GM12878 (cell line): ENCODE data around the gene DOCK7. TPM values are rescaled to one million over a fixed set of nuclear protein-coding genes. Genes with fewer than 3 reads are reported as not detected.

Source experiments
- ATAC-seq: fragments of 200-7000 bp; cut with Tn5 transposase; 3 replicates; pipeline ENCODE4 v1.9.1; 2020; ENCODE audit warnings: mild to moderate bottlenecking, moderate library complexity
- Bru-seq: library from RNA; stranded (reverse); fragments of 400-500 nt; gene quantifications from one replicate; lab custom pipeline; 2021; lab: Mats Ljungman, UMichigan
- BruChase-seq, 2 experiments: library from RNA; stranded (reverse); fragments of 400-500 nt; gene quantifications; one replicate each; lab custom pipeline; 2021; lab: Mats Ljungman, UMichigan
- BruUV-seq: library from RNA; stranded (reverse); fragments of 400-500 nt; replicated peaks from 2 replicates; lab custom pipeline; 2021; lab: Mats Ljungman, UMichigan
- CTCF ChIA-PET: fragments of 300-600 bp; sonication (Branson Sonifier 250); formaldehyde crosslinking; extraction: SDS; loops from one replicate; lab custom pipeline; 2021; ENCODE audit warnings: inconsistent platforms; lab: Yijun Ruan, JAX
- POLR2A ChIA-PET: fragments of 350-600 bp; formaldehyde crosslinking; extraction: SDS; loops from one replicate; lab custom pipeline; 2021; ENCODE audit warnings: inconsistent platforms; lab: Charles Lee
- RAD21 ChIA-PET: fragments of 300-600 bp; sonication (Branson Sonifier 250); formaldehyde crosslinking; loops from one replicate; lab custom pipeline; 2023; ENCODE audit warnings: antibody characterized with exemption; ENCODE audit not compliant: unreplicated experiment; lab: Charles Lee
- SMC1A ChIA-PET: fragments of 300-600 bp; sonication (Branson Sonifier 250); formaldehyde crosslinking; loops from one replicate; lab custom pipeline; 2023; ENCODE audit not compliant: unreplicated experiment, uncharacterized antibody; lab: Charles Lee
- DNase-seq: peaks from one replicate; pipeline ENCODE4 v3.0.0-alpha.2; 2011; ENCODE audit warnings: low read depth, low spot score
- FAIRE-seq: peaks from 3 replicates; lab custom pipeline; 2011; peaks lifted over from hg19 to GRCh38; lab: Jason Lieb, UNC
- H2AFZ ChIP-seq: 2 replicates; pipeline ENCODE4 v1.6.0; 2011; ENCODE audit warnings: low read depth, low read length, control low read depth; ENCODE audit not compliant: control insufficient read depth
- H3K27ac ChIP-seq: 2 replicates; pipeline ENCODE4 v1.5.1; 2011; ENCODE audit warnings: control low read depth; ENCODE audit not compliant: control insufficient read depth, insufficient read depth
- H3K27me3 ChIP-seq, 2 experiments: replicated peaks in 1 of 2; 2 replicates each; pipeline versions ENCODE4 v1.6.0 to v1.6.1; 2011; ENCODE audit warnings: low read length in 1 of 2; ENCODE audit not compliant: control insufficient read depth in 2 of 2, insufficient read depth in 2 of 2
- H3K36me3 ChIP-seq, 2 experiments: 2 replicates each; pipeline ENCODE4 v1.5.1; 2011; ENCODE audit warnings: low read length in 1 of 2; ENCODE audit not compliant: control insufficient read depth in 2 of 2, insufficient read depth in 2 of 2
- H3K4me1 ChIP-seq: 2 replicates; pipeline ENCODE4 v1.6.1; 2011; ENCODE audit warnings: mild to moderate bottlenecking, low read length, moderate library complexity, mixed read lengths; ENCODE audit not compliant: control insufficient read depth, insufficient read depth
- H3K4me2 ChIP-seq: 2 replicates; pipeline ENCODE4 v1.6.0; 2011; ENCODE audit warnings: control low read depth; ENCODE audit not compliant: control insufficient read depth, insufficient read depth
- H3K4me3 ChIP-seq: fragments of 200-600 bp; sonication (generic); 2 replicates; pipeline ENCODE4 v1.5.1; 2016
- H3K79me2 ChIP-seq: 2 replicates; pipeline ENCODE4 v1.6.0; 2011; ENCODE audit warnings: low read length; ENCODE audit not compliant: control insufficient read depth, insufficient read depth
- H3K9ac ChIP-seq: 2 replicates; pipeline ENCODE4 v1.8.0; 2011; ENCODE audit warnings: low read length, control low read depth, mixed read lengths; ENCODE audit not compliant: control insufficient read depth, insufficient read depth
- H3K9me3 ChIP-seq: replicated peaks from 3 replicates; pipeline ENCODE4 v1.5.1; 2011; ENCODE audit warnings: mild to moderate bottlenecking, low read length; ENCODE audit not compliant: control insufficient read depth, insufficient read depth
- H4K20me1 ChIP-seq: 2 replicates; pipeline ENCODE4 v1.6.0; 2011; ENCODE audit not compliant: control insufficient read depth, insufficient read depth
- BRCA1 ChIP-seq: IDR thresholded peaks from 2 replicates; pipeline ENCODE4 v1.6.1; 2011; ENCODE audit warnings: low read depth, low read length, improper control_type of control experiment
- CHD1 ChIP-seq: IDR thresholded peaks from 2 replicates; pipeline ENCODE4 v1.6.1; 2012; ENCODE audit warnings: low read depth, low read length, improper control_type of control experiment
- EP300 ChIP-seq, 2 experiments: fragments of 150-350 bp in 1 of 2; IDR thresholded peaks; 2 replicates each; pipeline ENCODE4 v1.6.1; 2011 to 2012; ENCODE audit warnings: low read depth in 2 of 2, low read length in 2 of 2, borderline replicate concordance in 1 of 2, improper control_type of control experiment in 1 of 2, inconsistent platforms in 1 of 2; ENCODE audit not compliant: control insufficient read depth in 1 of 2
- HCFC1 ChIP-seq: fragments of 150-350 bp; IDR thresholded peaks from 2 replicates; pipeline ENCODE4 v1.6.1; 2014; ENCODE audit warnings: low read length
- JUNB ChIP-seq: IDR thresholded peaks from 2 replicates; pipeline ENCODE4 v1.6.1; 2016; ENCODE audit warnings: antibody characterized with exemption, mild to moderate bottlenecking
- MYC ChIP-seq: IDR thresholded peaks from 2 replicates; pipeline ENCODE4 v1.6.1; 2011; ENCODE audit warnings: mild to moderate bottlenecking, low read length, moderate library complexity, inconsistent platforms; ENCODE audit not compliant: insufficient read depth, insufficient replicate concordance, insufficient read length, severe bottlenecking
- NFXL1 ChIP-seq: fragments of 450-650 bp; IDR thresholded peaks from 2 replicates; pipeline ENCODE4 v1.6.1; 2017; ENCODE audit warnings: antibody characterized with exemption, mild to moderate bottlenecking, borderline replicate concordance
- PAX5 ChIP-seq: IDR thresholded peaks from 2 replicates; pipeline ENCODE4 v1.6.1; 2011; ENCODE audit warnings: low read depth, low read length, borderline replicate concordance
- POU2F2 ChIP-seq: IDR thresholded peaks from 3 replicates; pipeline ENCODE4 v1.6.1; 2011; ENCODE audit warnings: low read depth, mild to moderate bottlenecking, low read length, borderline replicate concordance
- RAD21 ChIP-seq: IDR thresholded peaks from 2 replicates; pipeline ENCODE4 v1.6.1; 2011; ENCODE audit warnings: mild to moderate bottlenecking, low read depth, low read length, moderate library complexity; ENCODE audit not compliant: insufficient read depth
- SP1 ChIP-seq: IDR thresholded peaks from one replicate; pipeline ENCODE4 v1.6.1; 2011; ENCODE audit warnings: low read depth, low read length
- TBL1XR1 ChIP-seq: IDR thresholded peaks from 2 replicates; pipeline ENCODE4 v1.6.1; 2012; ENCODE audit warnings: low read depth, low read length, improper control_type of control experiment
- YY1 ChIP-seq: IDR thresholded peaks from 2 replicates; pipeline ENCODE4 v1.6.1; 2011; ENCODE audit warnings: low read depth, mild to moderate bottlenecking, low read length
- ZBED1 ChIP-seq: IDR thresholded peaks from 2 replicates; pipeline ENCODE4 v1.6.1; 2016; ENCODE audit warnings: borderline replicate concordance
- ZNF274 ChIP-seq: IDR thresholded peaks from one replicate; pipeline ENCODE4 v1.8.0; 2011; ENCODE audit not compliant: insufficient read length, insufficient read depth
- ZNF687 ChIP-seq: fragments of 450-650 bp; IDR thresholded peaks from 2 replicates; pipeline ENCODE4 v1.6.1; 2017; ENCODE audit warnings: mild to moderate bottlenecking, moderate library complexity
- WGBS: methylation state at CpG from one replicate; pipeline ENCODE4 v1.1.6; 2016; ENCODE audit warnings: low lambda C conversion rate; ENCODE audit not compliant: insufficient replicate concordance, insufficient coverage; ENCODE audit errors: missing lambda C conversion rate; 5-methylcytosine and 5-hydroxymethylcytosine counted together
- in situ Hi-C: fragments of 300-500 bp; cut with MboI; formaldehyde crosslinking; loops from 9 replicates; pipeline ENCODE4 v1.14.3; 2018; ENCODE audit warnings: mixed read lengths
- intact Hi-C: fragments of 100-400 bp; cut with micrococcal nuclease; formaldehyde crosslinking; loops from one replicate; pipeline ENCODE4 v1.14.2; 2022; ENCODE audit not compliant: unreplicated experiment
- long read RNA-seq, 2 experiments: library from polyadenylated mRNA; unstranded; transcript quantifications; one replicate each; pipeline ENCODE4 v2.0.0, GENCODE V29; 2019 to 2020
- polyA minus RNA-seq, 3 experiments: library from RNA; depleted of rRNA, polyadenylated mRNA; stranded (reverse); fragments of >200 nt; gene quantifications; 2 replicates each; pipeline ENCODE4 v1.2.3, GENCODE V29; 2011
- polyA plus RNA-seq, 11 experiments: library from polyadenylated mRNA; depleted of rRNA in 4 of 11; unstranded in 6 of 11; stranded (reverse) in 5 of 11; fragments of >200 nt; fragmentation: Nextera tagmentation in 4 of 11; fragmentation: Illumina TruSeq in 1 of 11; extraction: Ambion mirVana in 4 of 11; extraction: Trizol in 1 of 11; gene quantifications; 1 replicate in 1 of 11; 2 replicates in 10 of 11; pipeline versions ENCODE4 v1.2.1 to v1.2.3, GENCODE V29; 2011 to 2016; ENCODE audit warnings: inconsistent platforms in 2 of 11, missing spikeins in 2 of 11, low read depth in 1 of 11
- total RNA-seq, 4 experiments: library from RNA; depleted of rRNA in 3 of 4; stranded (reverse); fragments of >200 nt in 3 of 4; fragmentation: Illumina TruSeq in 1 of 4; extraction: Trizol in 1 of 4; gene quantifications; 2 replicates each; pipeline versions ENCODE4 v1.2.1 to v1.2.3, GENCODE V29; 2013 to 2021

DOCK7 gene
- total RNA-seq (2013; cell fraction: nucleolus; rRNA removed), result 138 and 140 TPM in 2 replicates
- 29.7 and 30.7 TPM in 2 replicates for total RNA-seq (2014; rRNA removed)
- total RNA-seq (2014; rRNA removed; fragmentation: Illumina TruSeq; extraction: Trizol), result 26.3 and 34.1 TPM in 2 replicates
- 29.5 and 35.5 TPM in 2 replicates for total RNA-seq (2021)
- polyA plus RNA-seq (2011; ENCODE audit: low read depth), result 26.9 TPM
- polyA plus RNA-seq (2011; rRNA removed), result 34.6 and 42.0 TPM in 2 replicates
- polyA plus RNA-seq (2011; cell fraction: cytosol; rRNA removed), result 13.7 and 14.1 TPM in 2 replicates
- 18.6 and 26.8 TPM in 2 replicates for polyA plus RNA-seq (2011; cell fraction: nucleus; rRNA removed)
- polyA plus RNA-seq (2012), result 12.0 and 13.2 TPM in 2 replicates
- polyA plus RNA-seq (2014; fragmentation: Illumina TruSeq; extraction: Trizol), result 27.8 and 52.7 TPM in 2 replicates
- polyA plus RNA-seq (2014; fragmentation: Nextera tagmentation; extraction: Ambion mirVana), result 1 to 10 TPM; 4.8 to 7.0 TPM
- polyA plus RNA-seq (2014; rRNA removed), result 17.6 and 25.9 TPM in 2 replicates
- polyA plus RNA-seq (2016; fragmentation: Nextera tagmentation; extraction: Ambion mirVana), result 10 to 100 TPM; 13.2 to 24.2 TPM
- polyA minus RNA-seq (2011; rRNA and poly(A)+ RNA removed), result 63.5 and 113 TPM in 2 replicates
- 34.5 and 37.3 TPM in 2 replicates for polyA minus RNA-seq (2011; cell fraction: cytosol; rRNA and poly(A)+ RNA removed)
- polyA minus RNA-seq (2011; cell fraction: nucleus; rRNA and poly(A)+ RNA removed), result 48.2 and 92.5 TPM in 2 replicates
- Bru-seq, nascent RNA, result percentile 67 among the genes with signal in this experiment
- BruChase-seq, experiment 1, labeled RNA remaining after a 6-hour chase, result percentile 61 among the genes with signal in this experiment
- percentile 63 among the genes with signal in this experiment for BruChase-seq, experiment 2, labeled RNA remaining after a 2-hour chase
- long read RNA-seq, experiment 1, partial matches to known transcripts, result 0 of 2 reads
- long read RNA-seq, experiment 1, other reads (novel, unspliced or antisense), result 0 of 2 reads
- long read RNA-seq, experiment 2, partial matches to known transcripts, result 9 of 15 reads
- long read RNA-seq, experiment 2, other reads (novel, unspliced or antisense), result 6 of 15 reads

DNA sequence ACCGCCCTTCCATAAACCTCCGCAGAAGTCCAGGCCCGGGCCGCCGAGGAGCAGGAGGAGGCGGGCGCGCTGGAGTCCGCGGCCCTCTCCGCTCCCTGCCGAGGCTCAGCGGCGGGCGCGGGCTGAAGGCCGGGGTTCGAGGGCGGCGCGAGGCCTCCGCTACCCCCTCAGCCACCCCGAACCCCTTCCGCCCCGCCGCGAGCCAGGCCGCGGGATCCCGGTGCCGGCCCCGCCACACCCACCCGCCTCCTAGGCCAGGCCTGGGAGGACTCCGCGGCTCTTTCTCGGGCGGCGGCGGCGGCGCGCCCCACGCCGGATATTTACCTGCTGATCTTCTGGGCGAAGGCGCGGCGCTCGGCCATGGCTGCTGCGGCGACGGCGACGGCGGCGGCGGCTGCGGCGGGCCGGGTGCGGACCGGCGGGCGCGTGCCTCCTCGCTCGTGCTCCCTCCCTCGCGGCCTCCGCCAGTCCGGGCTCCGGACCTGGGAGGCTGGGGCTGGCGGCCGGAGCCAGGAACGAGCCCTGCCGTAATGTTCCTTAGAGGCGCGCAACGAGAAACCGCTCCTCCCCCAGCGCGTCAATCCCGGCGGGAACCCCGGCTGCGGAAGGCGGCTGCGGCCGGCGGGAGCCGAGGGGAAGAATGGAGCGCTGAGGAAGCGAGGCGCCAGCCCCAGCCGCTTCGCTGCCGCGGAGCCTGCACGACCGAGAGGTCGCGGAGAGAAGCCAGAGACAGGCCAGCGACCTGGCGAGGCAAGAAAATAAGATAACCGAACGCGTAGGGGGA is at the start of gene DOCK7:
Gene DOCK7 (minus strand): TSS at position 484 of the 784 bp plus-strand sequence. CDS start 122 bp downstream, at position 362.
- no TSS peak for BruUV-seq
- FAIRE-seq, result no peak
- TF ChIP-seq NFXL1, result peak; percentile 96
- peak; percentile 65; the same call in 1 of the 2 replicates for TF ChIP-seq YY1
- no peak for TF ChIP-seq JUNB
- no peak for TF ChIP-seq CHD1
- TF ChIP-seq ZBED1, result no peak
- TF ChIP-seq PAX5, result no peak
- TF ChIP-seq EP300 (IDR thresholded peaks at IDR 0.05; ENCODE audit: borderline replicate concordance in 1 of 2, control insufficient read depth in 1 of 2, low read depth in 2 of 2, low read length in 2 of 2), result no peak
- TF ChIP-seq BRCA1, result no peak
- no peak for TF ChIP-seq TBL1XR1
- TF ChIP-seq HCFC1, result no peak
- TF ChIP-seq RAD21, result no peak
- TF ChIP-seq ZNF687, result peak; percentile 68
- no peak for TF ChIP-seq ZNF274
- no peak for TF ChIP-seq MYC
- no peak for TF ChIP-seq POU2F2
- TF ChIP-seq SP1, result no peak

More for the DNA sequence above, at the start of gene DOCK7:
- SMC1A ChIA-PET, result interaction anchor here (1.0 to 3.5 kb wide), 9 partner anchors 35 to 248 kb away, joined by 3 to 23 read pairs (median 7); no protein-coding TSS in a partner anchor
- Histone ChIP-seq H3K4me1 (peaks cover 4% of the 10 kb centered on the region; the same call in 1 of the 2 replicates), H3K4me3 (peak within 1 kb of the TSS; percentile 87), H3K27ac (peak within 1 kb of the TSS; percentile 83), H3K9ac (peak within 1 kb of the TSS; percentile 88), H3K4me2 (peak within 1 kb of the TSS; percentile 95), H2AFZ (peak within 1 kb of the TSS; percentile 98), H3K9me3 (no peaks in the 10 kb centered on the region; the same call in 2 of the 3 replicates), H3K79me2 (peaks cover 21% of the 10 kb centered on the region), H4K20me1 (no peaks in the 10 kb centered on the region), H3K36me3 (no peaks in the 10 kb centered on the region), H3K27me3 (no peaks in the 10 kb centered on the region)
- DNase-seq, result no peak
- CTCF ChIA-PET, result interaction anchor here (0.8 to 2.7 kb wide), 3 partner anchors 9 to 58 kb away, joined by 3 to 16 read pairs (median 3); no protein-coding TSS in a partner anchor
- POLR2A ChIA-PET, result interaction anchor here (1.2 kb wide), 1 partner anchor 67 kb away, joined by 4 read pairs; no protein-coding TSS in a partner anchor
- RAD21 ChIA-PET, result interaction anchor here (0.8 to 1.6 kb wide), 5 partner anchors 34 to 252 kb away, joined by 3 to 6 read pairs (median 3); partner anchors contain the start of gene USP1
- peak; percentile 77 for ATAC-seq
- intact Hi-C loops, result loop anchor here (2.0 kb wide), 1 partner anchor 251 kb away; the partner anchor contains the start of gene USP1
- WGBS, result 1% methylated on average over 58 of the region's 107 CpGs
- in situ Hi-C loops, result no loop called here
